GM18907 (cell line): ENCODE measurements around the gene TAF6.
A peak's percentile ranks its signal among the peaks of the same experiment; 100 is the strongest.
"Not testable (repeated sequence)": the region's sequence is repeated elsewhere in the genome, so short reads cannot be mapped to it uniquely, and the experiment has no call there.

ENCODE experiments used
- ATAC-seq: cut with Tn5 transposase; IDR thresholded peaks from one replicate; pipeline ENCODE4 v1.9.1; 2021; ENCODE audit warnings: mild to moderate bottlenecking, moderate library complexity; ENCODE audit not compliant: unreplicated experiment

The TAF6 gene

DNA sequence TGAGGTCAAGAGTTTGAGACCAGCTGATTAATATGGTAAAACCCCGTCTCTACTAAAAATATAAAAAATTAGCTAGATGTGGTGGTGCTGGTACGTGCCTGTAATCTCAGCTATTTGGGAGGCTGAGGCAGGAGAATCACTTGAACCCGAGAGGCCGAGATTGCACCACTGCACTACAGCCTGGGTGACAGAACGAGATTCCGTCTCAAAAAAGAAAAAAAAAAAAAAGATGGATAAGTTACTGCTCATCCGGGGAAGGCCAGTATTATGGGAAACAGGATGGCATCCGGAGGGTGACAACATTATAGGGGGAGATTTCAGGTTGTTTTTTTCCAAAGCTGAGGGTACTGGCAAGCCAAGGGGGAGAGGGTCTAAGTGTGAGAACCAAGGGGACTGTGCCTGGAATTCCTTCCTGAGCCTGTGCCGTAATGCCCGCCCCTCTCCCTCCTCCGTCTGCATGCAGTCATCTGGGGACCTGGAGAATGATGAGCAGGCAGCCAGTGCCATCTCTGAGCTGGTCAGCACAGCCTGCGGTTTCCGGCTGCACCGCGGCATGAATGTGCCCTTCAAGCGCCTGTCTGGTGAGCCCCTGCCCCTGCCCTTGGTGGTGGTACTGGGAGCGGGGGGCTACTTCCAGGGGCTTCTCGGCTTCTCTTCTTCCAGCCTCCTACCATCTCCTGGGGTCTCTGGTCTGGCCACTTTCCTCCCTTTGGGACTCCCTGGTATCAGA, 33.9 kb upstream of the TAF6 start:
- ATAC-seq: no peak

DNA sequence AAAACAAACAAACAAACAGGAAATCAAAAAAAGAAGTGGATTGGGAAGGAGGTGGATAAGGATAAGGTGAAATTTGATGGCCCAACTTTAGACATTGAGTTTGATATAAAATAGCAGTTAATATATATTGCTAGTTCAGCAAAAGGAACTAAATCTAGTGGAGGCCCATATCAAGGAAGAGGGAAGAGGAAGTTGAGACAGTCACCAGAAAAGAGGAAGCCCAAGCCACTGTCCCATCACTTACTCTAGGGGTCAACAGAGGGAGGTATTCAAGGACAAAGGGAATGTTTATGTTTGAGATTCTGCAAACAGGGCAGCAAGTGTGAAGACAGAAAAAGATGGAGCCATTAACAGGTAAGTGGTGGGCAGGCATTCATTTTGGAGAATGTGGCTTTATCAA, 33.2 kb upstream of the TAF6 start:
- no peak for ATAC-seq

DNA sequence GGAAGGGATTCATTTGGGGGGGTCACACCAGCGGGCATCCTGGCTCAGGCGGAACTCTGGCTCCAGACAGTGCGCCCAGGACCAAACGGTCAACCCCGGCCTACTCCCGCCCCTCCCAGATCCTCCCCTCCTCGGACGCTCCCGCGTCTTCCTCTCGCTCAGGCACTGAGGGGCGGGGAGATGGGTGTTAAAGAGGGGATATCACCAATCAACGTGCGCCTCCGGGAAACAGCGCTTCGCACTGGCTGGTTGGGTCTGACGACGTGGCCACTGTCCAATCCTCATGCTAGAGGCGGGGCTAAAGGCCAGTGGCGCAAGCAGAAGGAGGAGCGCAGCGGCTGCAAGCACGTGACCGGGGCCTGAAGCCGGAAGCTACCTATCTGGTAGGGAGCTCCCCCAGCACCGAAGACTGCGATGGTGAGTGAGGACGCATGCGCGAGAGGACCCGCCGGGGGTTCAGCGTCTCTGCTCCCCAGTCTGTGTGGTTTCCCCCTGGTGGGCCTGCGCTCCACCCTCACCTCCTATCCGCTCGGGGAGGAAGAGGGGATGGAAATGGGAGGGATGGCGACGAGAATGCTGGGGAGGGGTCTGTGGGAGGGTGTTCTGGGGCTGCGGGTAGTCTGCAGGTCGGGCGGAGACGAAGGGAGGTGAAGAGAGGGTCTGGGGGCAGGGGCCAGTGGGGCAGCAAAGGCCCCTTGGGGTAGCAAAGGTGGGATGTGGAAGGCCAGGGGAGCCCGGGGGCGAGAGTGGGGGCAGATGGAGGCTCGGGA, 29.6 kb upstream of the TAF6 start, which contains the start of gene LAMTOR4:
Gene LAMTOR4 (plus strand): TSS at position 360 of the 770 bp plus-strand sequence. CDS start 55 bp downstream, at position 415.
- ATAC-seq: peak; percentile 96

DNA sequence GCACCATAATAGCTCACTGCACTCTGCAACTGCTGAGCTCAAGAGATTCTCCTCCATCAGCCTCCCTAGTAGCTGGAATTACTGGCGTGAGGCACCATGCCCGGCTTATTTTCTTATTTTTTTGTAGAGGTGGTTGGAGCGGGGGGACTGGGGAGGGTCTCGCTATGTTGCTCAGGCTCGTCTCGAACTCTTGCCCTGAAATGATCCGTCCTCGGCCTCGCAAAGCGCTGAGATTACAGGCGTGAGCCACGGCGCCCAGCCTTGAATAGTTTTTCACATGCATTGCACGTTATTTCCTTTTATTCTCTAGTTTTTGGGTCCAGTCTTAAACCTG, 29.0 kb upstream of the TAF6 start:
- ATAC-seq: no peak

DNA sequence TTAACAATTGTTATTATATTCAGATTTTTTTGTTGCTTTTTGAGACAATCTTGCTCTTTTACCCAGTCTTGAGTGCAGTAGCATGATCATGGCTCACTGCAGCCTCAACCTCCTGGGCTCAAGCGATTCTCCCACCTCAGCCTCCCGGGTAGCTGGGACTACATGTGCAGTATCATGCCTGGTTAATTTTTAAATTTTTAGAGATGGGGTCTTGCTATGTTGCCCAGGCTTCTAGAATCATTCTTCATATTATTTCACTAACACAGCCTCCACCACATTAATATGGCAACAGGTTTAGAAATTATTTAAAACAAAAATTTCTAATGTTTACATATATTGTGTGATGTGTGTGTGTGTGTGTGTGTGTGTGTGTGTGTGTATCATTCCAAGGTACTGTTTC, 28.1 kb upstream of the TAF6 start:
- no peak for ATAC-seq

DNA sequence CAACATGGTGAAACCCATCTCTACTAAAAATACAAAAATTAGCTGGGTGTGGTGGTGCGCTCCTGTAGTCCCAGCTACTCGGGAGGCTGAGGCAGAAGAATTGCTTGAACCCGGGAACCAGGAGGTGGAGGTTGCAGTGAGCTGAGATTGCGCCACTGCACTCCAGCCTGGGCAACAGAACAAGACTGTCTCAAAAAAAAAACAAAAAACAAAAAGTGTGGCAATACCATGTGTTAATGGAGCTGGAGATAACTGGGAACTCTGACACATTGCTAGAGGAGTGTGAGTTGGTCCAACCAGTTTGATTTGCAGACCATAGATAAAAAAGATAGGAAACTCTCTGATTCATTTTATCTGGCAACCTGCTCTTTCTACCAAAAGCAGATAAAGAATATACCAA, 27.2 kb upstream of the TAF6 start:
- not testable (repeated sequence) for ATAC-seq

DNA sequence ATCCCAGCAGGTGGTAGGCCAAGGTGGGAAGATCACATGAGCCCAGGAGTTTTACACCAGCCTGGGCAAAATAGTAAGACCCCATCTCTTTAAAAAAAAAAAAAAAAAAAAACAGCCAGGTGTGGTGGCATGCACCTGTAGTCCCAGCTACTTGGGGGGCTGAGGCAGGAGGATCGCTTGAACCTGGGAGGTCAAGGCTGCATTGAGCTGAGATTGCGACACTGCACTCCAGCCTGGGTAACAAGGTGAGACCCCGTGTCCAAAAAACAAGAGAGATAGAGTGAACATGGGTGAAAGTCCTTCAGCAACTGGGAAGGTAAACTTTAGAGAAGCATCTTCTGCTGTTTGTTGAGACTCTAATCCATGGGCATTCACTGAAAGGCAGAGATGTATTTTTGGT, 23.3 kb upstream of the TAF6 start:
- no peak for ATAC-seq

DNA sequence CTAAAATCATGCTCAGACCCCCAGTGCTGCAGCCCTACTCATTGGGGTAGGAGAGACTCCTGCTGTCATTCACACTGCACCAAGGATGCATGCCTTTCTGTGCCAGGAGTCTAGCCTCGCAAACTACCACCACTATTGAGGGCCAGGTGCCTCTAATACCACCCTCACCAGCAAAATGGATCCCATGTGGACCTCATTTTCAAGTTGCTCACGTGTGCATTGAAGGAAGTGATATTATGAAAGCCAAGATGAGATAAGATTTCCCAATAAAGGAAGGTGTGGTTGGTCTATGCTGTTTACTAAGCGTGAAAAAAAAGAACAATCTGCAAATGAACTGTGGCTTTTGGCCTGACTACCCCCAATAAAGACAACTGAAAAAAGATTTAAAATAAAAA, 22.4 kb upstream of the TAF6 start:
- ATAC-seq: no peak

DNA sequence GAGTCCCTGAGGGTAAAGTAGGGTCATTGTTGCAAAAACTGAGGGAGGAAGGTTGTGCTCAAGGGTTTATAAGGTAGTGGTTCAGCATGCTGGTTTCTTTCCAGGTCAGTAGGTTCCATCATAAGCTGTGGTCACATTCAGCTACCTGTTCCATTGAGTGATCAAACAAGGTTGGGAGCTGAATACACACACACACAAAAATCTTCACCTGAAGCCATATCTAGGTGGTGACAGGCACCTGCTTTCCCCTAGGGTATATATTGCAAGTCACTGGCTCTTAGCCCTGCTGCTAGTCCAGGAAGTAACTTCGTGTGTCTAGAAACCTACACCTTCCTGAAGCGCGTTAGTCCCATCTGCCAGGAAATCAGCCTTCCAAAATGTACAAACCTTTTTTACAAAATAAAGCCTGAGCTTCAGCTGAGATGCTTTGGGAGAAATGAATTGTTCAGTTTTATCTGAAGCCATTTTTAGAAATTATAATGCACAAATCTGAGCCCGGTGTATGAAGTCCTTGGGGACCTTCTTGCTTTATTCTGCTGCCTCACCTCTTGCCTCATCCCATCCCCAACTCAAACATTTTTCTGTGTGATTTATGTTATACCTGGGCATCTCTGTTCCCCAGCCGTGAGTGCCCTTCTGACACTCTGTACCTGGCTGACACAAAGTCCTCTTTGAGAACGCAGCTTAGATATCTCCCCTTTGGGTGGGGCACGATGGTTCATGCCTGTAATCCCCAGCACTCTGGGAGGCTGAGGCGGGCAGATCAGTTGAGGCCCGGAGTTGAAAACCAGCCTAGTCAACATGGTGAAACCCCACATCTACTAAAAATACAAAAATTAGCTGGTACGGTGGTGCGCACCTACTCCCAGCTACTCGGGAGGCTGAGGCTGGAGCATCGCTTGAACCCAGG, 18.9 kb upstream of the TAF6 start:
- ATAC-seq: no peak

DNA sequence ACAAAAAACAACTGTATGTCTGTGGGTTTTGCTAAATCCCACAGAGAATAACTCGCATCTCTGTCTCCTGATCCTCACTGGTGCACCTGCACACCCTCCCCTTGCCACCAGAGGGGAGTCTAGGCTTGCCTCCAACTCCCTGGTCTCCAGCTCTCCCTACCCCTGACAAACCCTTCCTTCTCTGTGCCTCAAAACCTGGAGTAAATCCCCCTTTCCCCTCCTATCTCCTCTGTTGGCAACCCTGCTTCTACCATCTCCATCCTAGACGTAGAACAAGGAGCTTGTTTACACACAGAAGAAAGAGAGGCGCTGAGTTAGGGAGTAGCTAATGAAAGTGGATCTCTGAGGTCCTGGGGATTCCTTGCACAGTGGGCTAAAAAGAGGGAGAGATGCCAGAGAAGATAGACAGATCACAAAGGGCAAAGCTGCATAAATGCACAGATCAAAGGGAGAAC, 13.6 kb upstream of the TAF6 start:
- ATAC-seq: peak; percentile 75

DNA sequence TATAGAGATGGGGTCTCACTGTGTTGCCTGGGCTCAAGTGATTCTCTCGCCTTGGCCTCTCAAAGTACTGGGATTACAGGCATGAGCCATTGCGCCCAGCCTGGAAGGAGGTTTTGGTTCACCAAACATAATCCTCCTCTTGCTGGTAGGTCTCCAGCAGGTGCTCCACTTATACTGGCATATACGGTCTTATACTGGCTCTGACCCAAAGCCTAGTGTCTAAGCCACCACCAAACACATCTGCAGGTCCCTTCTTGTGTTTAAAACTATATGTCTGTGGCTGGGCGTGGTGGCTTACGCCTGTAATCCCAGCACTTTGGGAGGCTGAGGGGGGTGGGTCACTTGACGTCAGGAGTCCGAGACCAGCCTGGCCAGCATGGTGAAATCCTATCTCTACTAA, 13.0 kb upstream of the TAF6 start:
- no peak for ATAC-seq

DNA sequence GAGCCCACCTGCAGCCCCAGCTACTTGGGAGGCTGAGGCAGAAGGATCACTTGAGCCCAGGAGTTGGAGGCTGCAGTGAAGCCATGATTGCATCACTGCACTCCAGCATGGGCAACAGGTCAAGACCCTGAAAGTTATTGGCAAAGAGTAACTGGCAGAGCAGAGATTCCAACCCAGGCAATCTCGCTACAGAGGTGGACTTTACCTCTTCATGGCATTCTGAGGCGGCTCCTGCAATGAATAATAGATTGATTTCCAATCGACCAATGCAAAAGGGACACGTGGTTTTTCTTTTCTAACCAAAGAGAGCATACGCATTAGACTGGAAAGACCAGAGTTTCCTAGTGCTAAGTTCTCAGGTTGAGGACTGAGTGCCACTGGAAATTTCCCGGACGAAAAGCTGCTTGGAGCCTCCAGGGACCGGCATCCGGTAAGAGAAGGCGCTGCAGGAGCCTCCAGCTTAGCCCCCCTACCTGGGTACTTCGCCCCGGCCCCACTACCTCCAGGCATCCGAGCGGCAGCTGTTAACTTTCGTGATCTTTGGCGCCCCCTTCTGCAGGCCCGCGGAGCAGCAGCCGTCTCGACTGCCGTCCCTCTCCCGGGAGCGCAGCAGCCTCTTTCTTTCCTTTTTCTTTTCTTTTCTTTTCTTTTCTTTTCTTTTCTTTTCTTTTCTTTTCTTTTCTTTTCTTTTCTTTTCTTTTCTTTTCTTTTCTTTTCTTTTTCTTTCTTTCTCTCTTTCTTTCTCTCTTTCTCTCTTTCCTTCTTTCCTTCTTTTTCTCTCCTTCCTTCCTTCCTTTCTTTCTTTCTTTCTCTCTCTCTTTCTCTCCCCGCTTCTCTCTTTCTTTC, 11.7 kb upstream of the TAF6 start:
- no peak for ATAC-seq

DNA sequence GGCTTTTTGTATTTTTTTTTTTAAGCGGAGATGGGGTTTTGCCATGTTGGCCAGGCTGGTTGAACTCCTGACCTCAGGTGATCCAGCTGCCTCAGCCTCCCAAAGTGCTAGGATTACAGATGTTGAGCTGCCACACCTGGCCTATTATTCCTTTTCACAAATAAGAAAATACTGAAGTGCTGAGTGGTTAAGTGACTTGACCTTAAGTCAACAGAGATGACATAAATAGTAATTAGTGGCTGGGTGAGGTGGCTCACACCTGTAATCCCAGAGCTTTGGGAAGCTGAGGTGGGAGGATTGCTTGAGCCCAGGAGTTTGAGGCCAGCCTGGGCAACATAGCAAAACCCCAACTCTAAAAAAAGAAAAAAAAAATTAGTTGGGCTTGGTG, 11.1 kb upstream of the TAF6 start:
- not testable (repeated sequence) for ATAC-seq

DNA sequence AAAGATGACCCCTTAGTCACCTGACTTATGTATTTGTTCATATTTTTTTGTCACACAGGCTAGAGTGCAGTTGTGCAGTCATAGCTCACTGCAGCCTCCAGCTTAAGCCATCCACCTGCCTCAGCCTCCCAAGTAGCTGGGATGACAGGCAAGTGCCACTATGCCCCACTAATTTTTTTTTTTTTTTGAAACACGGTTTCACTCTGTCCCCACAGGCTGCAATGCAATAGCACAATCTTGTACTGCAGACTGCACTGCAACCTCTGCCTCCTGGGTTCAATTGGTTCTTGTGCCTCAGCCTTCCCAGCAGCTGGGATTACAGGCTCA, 9.4 kb upstream of the TAF6 start:
- no peak for ATAC-seq

DNA sequence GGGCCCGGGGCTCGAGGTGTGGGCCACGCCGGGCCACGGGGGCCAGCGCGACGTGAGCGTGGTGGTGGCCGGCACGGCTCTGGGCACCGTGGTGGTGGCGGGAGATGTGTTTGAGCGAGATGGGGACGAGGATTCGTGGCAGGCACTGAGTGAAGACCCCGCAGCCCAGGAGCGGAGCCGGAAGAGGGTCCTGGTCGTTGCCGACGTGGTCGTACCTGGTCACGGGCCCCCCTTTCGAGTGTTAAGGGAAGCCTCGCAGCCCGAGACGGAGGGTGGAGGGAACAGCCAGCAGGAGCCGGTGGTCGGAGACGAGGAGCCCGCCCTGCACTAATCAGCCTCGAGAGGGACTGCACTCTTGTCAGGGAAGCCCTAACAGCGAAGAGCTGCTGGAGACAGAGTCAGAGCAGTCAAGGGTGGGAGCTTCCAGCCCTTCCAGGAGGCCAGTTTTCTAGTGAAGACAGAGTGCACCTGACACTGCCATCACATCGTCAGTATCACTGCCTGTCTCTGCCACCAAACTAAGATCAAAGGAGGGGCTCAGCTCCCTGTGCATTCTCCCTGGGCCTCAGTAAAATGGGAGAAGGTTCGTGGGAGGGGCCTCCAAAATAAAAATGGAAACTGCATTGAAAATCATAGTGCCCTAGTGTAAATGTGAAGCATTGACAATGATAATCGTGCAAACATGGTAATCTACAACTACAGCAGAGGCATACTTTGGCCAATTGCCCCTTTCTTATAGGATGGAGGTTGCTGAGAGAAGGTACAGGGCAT, 8.9 kb upstream of the TAF6 start:
- ATAC-seq: no peak

DNA sequence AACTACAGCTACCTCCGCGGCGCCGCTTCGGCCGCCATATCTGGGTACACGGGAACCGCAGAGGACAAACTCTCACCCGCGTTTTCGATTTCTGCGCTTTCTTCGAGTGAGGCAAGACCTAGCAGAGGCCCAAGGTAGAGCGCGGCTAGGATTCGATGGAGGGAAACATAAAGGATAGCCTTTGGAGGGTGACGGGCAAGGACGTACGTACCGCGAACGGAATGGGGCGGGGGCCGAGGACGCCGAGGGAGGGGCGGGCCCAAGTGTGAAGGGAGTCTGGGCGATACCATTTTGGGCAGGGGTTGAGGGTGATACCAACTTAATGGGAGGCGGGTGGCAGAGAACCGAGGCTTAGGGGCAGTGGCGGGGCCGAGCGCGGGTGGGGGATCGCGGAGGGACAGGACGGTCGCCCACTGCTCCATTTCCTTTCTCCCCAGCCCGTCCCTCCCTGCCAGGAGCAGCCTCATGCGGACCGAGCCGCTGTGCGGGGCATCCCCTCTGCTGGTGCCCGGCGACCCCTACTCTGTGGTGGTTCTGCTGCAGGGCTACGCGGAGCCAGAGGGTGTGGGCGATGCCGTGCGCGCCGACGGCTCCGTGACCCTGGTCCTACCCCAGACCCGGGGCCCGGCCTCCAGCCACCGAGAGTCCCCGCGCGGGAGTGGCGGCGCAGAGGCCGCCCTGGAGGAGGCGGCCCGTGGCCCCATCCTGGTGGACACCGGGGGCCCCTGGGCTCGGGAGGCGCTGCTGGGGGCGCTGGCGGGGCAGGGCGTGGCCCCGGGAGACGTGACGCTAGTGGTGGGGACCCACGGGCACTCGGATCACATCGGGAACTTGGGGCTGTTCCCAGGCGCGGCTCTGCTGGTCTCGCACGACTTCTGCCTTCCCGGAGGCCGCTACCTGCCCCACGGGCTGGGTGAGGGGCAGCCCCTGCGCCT, 8.0 kb upstream of the TAF6 start, which contains the start of gene MBLAC1:
Gene MBLAC1 (plus strand): TSS at position 37 of the 935 bp plus-strand sequence. CDS start 429 bp downstream, at position 466.
- peak; percentile 69 for ATAC-seq

DNA sequence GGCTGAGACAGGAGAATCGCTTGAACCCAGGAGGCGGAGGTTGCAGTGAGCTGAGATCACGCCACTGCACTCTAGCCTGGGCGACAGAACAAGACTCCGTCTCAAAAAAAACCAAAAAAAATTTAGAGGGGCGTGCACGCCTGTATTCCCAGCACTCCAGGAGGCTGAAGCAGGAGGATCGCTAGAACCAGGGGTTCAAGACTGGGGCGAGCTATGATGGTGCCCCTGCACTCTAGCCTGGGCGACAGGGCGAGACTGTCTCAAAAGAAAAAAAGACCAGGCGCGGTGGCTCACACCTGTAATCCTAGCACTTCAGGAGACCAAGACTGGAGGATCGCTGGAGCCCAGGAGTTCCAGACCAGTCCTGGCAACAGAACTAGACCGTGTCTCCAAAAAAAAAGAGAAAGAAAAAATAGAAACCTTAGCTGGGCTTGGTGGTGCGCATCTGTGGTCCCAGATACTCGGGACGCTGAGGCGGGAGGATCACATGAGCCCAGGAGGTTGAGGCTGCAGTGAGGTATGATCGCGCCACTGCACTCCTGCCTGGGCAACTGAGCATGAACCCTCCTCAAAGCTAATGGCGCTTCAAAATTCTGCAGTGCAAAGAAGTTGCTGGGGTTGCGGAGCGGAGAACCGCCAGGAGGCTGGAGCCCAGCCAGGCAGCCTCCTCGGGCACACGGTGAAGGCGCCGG, 7.2 kb upstream of the TAF6 start:
- peak; percentile 28 for ATAC-seq
